8988T (cell line): ENCODE measurements around the gene DBP.
A peak's percentile ranks its signal among the peaks of the same experiment; 100 is the strongest.

ENCODE experiments used
- DNase-seq: peaks from one replicate; pipeline ENCODE4 v3.0.0; 2011

The DBP gene

DNA sequence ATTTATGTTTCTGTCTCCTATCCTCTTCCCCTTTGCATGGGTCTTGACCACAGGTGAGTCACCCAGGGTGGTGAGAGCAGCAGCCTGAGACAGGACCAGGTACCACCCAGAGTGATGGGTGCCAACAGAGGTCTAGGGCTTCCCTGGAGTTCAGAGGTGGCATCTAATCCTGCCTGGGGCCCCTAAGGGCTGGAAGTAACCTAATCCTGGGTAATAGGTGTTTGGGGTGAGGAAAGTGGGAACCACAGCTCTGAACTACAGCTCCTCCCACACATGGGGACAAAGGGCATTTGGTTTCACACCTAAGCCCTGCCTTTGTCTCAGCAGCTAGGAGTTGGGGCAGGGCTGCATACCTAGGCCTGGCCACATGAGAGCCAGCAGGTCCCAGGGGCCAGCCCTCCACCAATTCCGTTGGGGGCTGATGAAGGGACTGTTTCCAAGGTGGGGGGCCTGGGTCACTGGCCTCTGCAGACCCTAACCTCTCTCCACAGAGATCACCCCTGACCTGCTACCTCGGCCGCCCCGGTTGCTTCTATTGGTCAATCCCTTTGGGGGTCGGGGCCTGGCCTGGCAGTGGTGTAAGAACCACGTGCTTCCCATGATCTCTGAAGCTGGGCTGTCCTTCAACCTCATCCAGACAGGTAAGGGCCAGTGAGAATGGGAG, 9.8 kb downstream of the DBP start:
- no peak for DNase-seq

DNA sequence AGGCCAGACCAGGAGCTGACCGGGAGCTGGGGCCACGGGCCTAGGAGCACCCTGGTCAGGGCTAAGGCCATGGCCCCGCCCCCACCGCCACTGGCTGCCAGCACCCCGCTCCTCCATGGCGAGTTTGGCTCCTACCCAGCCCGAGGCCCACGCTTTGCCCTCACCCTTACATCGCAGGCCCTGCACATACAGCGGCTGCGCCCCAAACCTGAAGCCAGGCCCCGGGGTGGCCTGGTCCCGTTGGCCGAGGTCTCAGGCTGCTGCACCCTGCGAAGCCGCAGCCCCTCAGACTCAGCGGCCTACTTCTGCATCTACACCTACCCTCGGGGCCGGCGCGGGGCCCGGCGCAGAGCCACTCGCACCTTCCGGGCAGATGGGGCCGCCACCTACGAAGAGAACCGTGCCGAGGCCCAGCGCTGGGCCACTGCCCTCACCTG, 11.3 kb downstream of the DBP start:
- DNase-seq: no peak

DNA sequence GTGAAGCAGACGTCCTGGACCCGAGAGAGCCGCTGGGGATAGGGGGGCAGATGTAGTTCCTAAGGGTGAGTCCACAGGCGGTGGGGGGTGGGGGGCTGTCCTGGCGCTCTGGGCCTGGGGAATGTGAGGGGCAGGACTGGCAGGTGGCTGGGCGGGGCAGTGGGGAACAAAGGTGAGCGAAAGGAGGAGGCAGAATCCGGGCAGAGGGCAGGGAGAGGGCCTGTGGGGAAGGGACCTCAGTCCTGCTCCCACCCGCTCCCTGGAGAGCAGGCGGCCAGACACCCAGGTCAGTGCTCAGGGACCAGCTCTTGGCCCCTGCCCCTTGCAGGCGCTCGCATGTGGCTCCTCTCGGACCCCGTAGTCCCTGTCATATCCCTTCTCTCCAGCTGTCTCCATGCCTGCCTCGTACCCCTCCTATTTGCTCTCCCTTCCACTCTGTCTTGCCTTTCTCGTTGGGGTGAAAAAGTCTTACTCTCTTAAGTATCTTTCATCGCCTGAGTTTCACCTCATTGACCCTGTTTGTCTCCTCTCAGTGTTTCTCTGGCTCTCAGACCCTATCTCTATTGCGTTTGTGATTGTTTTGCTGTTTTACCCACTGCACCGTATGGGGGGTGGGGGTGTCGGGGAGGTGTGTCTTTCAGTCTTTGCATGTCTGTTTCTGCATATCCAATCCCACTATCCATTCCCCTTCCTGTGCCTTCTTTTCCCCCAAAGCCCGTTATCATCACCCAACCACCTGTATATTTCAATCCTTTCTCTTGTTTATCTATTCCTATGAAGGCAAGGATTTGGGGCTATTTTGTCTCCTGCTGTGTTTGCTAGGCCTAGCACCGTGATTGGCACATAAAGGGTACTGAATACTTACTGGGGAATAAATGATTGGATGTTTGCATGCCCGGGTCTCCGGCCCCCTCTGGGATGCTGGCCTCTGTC, 12.1 kb downstream of the DBP start:
- DNase-seq: no peak

DNA sequence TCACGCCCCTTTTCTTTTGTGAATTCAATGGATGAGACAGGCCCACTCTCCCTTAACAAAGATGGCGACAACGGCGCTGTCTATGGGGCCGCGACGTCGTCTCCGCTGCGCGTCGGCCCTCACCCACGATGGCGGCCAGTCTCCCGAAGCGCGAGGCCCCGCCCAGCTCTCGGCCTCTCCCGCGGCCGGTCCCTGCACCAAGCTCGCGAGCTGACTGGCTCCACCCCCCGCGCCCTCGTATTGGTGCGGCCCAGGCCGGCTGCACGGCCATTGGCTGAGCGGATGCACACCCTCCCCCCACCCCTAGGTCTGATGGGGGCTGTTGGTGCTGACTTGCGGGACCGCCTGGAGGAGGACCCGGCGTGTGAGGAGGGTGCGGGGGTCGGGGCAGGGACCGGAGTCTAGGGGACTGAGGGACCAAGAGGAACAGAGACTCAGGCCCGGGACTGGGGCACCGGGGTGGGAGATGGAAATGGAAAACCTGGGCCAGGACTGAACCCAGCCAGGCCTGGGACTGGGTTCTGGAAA, 13.0 kb downstream of the DBP start:
- peak; percentile 68 for DNase-seq

DNA sequence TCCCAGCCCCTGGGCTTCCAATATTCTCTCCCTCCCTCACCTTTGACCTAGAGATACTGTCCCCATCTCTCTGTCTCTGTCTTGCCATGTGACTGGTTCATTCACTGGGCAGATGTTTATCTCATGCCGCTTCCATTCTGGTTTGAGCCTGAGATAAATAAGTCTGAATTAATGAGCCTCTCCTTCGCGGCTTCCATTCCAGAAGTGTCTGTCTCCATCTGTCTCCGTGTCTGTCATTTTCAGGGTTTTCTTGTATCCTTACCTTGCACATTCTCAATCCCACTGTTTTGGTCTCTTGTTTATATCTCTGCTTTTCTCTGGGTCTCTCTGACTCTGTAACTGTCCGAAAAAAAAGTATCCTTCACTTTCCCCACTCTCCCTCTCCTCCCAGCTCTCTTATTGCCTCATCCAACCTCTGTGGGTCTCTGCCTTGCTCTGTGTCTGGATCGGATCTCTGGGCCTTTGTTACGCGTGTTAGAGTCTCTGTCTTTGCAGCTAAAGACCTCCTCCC, 13.6 kb downstream of the DBP start:
- no peak for DNase-seq

DNA sequence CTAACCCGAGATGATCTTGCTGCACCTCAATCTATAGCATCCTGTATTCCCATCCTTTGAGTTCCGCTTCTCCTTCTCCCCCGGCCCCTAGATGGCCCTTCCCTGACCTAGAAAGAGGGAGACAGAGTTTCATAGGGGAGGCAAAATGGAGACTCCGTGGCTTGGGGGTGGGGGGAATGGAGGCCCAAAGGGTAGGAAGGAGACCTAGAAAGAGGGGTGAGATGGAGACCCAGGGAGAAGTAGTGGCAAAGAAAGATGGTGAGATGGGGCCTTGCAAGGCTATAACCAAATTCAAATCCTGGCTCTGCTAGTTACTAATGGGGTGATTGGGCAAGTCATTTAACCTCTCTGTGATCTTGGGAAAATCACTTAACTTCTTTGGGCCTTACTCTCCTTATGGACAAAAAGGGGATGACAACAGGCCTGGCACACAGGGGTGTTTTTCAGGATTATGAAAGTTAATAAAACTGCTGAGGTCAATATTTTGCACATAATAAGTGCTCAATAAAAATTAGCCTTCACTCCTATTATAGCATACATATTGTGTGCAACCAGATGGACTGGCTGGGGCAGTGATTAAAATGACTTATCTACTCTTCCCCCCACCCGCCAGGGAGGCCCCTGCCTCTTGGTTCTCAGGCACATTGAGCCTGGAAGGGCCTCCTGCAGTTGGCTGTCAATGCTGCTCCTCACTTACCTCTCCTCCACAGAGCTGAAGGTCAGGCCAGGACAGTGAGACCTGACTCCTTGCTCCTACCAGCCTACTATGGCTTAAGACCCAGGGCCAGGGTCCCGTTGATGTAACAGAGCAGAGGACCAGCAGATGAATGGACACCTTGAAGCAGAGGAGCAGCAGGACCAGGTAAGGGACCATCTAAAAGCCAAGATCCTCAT, 17.2 kb downstream of the DBP start:
- no peak for DNase-seq

DNA sequence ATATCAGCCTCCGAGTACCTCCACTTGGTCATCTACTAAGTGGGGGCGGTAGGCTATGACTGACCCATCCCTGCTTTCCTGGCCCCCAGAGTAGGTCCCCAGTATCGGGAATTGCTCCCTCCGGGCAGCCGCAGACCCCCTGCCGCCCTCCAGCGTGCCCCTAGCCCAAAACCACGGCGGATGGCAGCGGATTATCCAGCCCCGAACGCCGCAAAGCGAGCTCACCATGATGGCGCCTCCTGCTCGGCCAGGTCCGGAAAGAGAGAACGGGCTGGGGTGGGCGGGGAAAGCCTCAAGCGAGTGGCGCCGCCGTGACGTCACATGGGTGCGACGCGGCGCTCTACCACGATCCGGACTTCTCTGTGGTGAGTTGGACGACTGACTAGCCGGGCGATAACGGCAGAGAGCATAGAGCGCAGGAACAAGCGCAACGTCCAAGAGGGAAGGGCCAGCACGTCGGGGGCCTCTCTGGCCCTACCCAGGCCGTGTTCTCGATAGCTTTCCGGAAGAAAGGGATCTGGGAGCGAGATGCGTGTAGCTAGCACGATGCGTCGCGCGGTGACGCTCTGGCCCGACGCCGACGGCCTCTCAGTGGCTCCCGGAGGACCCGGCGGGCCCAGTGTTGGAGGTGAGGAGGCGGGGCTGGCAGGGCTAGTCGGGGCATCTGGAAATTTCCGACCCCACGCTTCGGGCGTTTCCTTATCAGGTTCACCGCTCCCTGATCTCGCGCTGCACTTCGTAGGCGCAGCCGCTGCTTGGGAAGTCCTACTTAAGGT, 18.1 kb downstream of the DBP start, which contains the start of the genes RPL18 and SPHK2:
Gene RPL18 (minus strand): TSS at position 263 of the 776 bp plus-strand sequence. CDS start 35 bp downstream, at position 228.
Gene SPHK2 (plus strand): TSS at position 591 of the 776 bp plus-strand sequence. CDS start 1,009 bp downstream, outside the sequence.
- DNase-seq: peak; percentile 92

DNA sequence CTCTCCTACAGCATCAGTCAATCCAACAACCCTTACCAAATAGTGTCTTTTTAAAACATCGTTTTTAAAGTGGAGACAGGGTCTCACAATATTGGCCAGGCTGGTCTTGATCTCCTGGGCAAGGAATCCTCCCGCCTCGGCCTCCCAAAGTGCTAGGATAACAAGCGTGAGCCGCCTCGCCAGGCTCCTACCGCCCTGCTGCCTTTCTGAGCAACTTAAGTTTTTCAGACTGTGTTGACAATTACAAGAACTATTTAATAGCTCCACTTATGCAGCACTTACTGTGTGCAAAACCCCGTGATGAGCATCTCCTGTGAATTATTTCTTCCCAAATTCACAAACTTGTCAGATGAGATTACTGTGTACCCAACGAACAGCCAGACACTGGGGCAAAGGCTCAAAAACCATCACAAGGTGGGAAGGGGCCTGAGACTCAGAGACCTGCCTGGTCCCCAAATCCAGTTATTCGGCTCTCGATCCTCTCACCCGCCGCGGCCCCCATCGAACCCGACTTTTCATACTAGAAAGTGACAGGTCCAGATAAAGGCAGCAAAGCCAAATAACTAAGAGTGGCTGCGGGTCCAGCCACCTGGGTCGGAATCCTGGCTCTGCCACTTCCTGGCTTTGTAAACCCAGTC, 18.8 kb downstream of the DBP start:
- no peak for DNase-seq

DNA sequence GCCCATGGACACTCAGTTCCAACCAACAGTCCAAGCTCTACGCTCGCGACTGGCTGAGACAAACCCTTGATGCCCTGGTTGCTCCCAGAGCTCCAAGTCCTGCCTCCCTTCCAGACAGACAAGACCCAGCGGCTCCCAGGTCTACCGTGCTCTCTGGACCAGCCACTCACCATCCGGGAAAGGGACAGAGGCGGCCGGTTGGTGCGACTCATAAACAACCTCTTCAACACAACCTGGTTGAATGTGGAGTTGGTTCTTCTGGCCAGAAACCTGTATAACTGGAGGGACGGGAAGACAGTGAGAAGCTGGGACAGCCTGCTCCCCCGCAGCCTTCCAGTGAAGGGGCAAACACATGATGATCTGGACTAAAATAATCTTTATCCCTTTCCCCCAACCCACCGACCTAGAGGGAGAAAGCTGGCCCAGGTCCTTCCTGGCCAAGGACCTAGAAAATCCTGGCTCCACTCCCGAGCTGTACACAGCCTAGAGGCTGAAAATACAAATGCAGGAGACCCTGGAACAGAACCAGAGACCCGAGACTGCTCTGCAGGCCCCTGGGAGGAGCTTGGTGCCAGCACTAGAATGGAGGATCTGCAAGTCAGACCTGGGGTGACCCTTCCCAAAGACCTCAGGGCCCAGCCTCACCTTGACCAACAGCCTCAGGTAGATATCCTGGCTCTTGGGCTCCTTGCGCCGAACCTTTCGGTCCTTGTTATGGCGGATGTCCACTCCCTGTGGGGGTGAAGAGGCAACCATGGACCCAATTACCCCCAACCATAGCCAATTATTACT, 19.8 kb downstream of the DBP start:
- no peak for DNase-seq

DNA sequence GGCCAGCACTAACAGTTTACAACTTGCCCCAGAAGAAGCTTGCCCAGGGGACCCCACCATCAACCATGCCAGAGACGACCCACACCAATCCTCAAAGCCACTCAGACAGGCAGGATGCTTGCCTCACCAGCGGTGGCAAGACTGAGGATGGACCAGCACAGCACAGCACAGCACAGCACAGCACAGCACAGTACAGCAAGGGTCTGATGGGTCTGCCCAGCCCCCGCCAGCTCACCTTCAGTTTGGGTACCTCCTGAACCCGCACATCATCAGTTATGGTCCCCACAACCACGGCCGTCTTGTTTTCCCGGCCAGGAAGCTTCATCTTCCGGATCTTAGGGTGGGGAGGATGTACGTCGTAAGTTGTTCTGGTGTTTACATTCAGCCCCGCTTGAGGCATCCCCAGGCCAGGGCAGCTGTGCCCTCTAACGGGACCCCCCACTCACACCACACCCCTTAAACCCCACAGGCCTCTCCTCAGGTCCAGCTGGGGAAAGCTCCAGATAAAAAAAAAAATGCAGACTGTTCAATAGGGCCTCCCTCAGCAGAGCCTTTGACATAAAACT, 20.6 kb downstream of the DBP start:
- DNase-seq: no peak

DNA sequence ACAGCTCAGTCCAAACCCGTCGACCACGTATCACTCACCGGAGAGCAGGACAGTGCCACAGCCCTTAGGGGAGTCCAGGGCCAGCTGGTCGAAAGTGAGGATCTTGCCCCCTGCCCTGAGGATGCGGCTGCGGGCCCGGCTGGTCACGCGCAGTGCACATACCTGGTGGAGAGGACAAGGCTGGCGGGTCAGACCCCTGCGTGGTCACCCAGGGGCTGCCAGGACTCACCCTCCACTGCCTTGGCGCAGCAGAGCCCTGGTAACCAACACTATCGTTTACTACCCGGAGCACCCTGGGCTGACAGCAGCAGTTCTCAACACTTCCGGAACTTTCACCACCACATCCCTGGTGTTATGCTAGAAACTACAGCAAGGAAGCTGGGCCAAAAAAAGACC, 21.1 kb downstream of the DBP start:
- DNase-seq: no peak

DNA sequence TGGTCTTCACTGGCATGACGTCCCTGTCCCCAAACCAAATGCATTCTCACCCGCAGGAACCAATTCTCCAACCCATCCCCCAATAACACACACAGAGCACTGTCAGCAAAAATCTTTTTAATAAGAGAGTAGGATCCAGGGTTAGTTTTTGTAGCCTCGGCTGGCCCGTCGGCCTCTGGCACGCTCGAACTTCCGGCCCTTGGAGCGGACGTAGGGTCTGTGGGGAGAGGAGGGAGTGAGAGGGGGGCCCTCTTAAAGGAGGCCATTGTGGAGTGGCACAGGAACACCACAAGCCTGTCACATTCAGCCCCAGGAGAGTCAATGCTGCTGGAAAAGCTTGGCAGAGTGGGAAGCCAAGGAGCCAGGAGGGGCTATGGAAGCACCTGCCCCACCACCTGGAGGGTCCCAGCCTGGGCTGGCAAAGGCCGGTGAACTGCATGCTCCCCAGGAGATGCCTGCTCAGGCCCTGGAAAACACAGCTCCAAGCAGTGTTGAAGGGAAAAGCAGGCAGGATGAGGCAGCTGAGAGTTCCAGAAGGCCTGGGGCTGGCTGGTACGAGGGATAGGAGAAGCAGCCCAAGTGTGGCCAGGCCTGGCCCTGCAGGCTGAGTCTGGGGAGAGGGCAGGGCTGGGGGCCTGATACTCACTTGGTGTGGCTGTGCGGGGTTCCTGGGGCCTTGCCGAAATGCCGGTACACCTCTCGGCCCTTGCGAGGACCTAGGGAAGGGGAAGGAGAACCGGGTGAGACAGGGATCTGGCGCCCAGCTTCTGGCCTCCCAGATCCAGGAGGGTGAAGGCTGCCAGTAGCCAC, 21.7 kb downstream of the DBP start:
- DNase-seq: no peak

DNA sequence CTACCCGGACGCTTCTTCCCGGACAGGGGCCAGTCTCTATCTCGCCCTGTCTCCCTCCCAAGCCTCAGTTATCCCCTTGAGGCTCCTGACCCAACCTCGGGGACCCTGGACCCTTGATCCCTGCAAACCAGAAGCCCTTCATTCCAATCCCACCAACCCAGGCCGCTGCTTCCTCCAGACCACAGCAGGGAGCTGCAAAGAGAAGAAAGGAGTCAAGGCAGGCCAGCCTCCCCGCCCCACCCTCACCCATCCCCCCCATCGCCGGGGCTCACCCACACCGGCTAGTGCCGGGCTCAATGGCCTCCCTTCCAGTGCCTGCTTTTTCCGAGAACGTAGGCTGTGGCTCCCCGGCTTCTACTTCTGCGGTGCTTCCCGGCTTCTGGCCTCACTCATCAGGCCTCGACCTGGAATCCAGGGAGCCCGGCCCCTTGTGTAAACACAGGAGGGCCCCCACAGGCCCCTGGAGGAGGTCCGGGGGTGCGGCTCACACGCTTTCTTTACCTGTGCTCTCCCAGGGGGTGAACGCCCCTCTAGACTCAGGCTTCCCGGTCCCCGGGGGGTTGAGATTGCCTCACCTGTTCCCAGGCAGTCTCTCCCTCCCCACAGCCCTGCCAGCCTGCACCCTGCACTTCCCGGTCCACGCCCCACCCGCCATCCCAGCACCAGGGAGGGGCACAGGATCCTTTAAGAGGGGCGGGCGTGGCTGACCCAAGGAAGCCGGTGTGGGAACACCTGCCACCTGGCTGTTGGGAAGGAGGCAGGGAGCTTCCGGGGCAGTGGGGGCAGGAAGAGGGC, 22.5 kb downstream of the DBP start, which contains the start of gene FAM83E:
Gene FAM83E (minus strand): TSS at position 641 of the 795 bp plus-strand sequence. CDS start 1,704 bp downstream, outside the sequence.
- DNase-seq: peak; percentile 71

DNA sequence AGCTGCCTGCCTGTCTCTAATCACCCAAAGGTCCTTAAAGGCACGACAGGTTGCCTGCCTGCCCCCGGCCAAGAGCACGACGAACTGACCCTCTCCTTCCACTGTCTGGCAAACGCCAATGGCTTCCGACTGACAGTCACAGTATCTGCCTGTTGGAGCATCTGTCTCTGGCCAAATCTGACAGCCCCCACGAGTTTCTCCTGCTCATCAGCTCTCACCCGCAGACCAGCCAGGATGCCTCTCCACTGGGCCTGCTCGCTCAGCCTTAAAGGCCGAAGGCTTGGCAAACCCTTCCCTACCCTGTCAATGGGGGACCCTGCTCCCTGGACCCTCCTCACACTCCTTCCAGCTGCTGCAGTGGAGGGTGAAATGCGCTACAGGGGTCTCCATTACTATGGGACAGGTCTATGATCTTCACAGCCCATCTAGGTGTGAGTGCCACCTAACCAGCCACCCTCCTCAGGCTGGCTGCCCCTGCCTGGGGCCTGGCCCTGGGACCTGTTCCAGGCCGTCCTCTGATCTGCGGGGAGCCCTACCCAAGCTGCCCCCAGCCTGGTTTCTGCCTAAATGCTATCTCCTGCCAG, 23.2 kb downstream of the DBP start:
- peak; percentile 48 for DNase-seq

DNA sequence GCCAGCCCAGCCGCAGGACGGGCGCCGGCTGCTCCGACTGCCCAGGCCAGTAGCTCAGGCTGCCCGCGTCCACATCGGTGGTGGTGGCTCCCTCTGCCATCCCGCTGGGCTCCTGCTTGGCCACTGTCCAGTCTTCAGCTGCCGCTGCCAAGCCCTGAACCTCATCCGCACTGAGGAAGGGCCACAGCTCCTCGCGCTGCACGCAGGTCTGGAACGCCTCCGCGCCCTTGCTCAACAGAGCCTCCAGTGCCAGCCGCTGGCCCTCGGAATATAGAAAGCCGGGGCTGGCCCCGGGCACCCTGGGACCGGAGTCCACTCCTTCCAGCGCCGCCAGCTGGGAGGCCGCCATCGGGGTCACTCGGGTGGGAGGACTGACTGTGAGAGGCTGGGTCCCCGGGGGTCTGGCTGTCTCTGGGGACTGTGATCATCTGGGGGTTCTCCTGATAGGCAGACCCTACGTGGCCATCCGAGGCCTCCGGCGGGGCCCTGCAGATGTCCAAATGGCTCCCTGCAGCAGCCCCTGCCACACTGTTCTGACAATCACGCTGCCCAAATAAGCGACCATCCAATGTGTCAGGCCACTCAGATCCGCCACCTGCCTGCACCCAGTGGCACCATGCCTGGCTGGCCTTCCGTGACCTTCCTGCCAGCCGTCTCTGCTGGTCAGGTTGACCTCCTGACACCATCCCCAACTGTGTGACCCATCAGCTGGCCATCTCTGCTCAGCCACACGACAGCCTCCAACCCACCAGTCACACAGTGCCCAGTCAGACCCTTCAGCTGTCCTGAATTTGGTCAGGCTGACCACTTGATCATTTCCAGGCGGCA, 23.9 kb downstream of the DBP start:
- DNase-seq: no peak

DNA sequence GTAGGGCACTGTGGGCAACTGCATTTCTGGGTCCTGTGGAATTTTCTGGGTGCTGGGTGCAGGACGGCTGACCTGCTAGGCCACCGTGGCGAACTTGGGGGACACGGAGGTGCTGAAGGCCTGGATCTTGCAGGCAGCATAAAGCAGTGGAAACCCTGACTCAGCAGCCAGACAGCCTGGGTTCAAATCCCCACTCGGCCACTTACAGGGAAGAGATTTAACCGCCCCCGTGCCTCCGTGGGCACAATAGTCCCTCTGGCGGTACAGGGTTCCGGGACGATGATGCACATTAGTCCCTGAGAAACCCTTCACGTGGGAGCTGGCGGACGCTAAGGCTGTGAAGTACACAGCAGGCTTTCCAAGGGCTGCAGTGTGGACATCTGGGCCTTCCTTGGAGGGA, 25.3 kb downstream of the DBP start:
- no peak for DNase-seq
